H1 (cell line): ENCODE data around the gene NKAPD1. TPM values are rescaled to one million over a fixed set of nuclear protein-coding genes. Genes with fewer than 3 reads are reported as not detected.

ENCODE experiments used
- CTCF ChIA-PET: fragments of 300-600 bp; sonication (Branson Sonifier 250); formaldehyde crosslinking; loops from one replicate; lab custom pipeline; 2021; ENCODE audit not compliant: partially characterized antibody; lab: Charles Lee
- POLR2A ChIA-PET: fragments of 300-600 bp; sonication (Branson Sonifier 250); formaldehyde crosslinking; loops from one replicate; lab custom pipeline; 2021; ENCODE audit warnings: inconsistent platforms; ENCODE audit not compliant: partially characterized antibody; lab: Charles Lee
- DNase-seq, 2 experiments: peaks; one replicate each; pipeline versions ENCODE4 v3.0.0 to v3.0.0-alpha.2; 2010 to 2022; ENCODE audit warnings: low spot score in 2 of 2, low read depth in 1 of 2, mixed read lengths in 1 of 2
- FAIRE-seq: peaks from 2 replicates; lab custom pipeline; 2011; peaks lifted over from hg19 to GRCh38; lab: Jason Lieb, UNC
- H2AFZ ChIP-seq: 2 replicates; pipeline ENCODE4 v1.8.1; 2012; ENCODE audit warnings: low read length, inconsistent platforms
- H2AK5ac ChIP-seq: 2 replicates; pipeline ENCODE4 v1.6.1; 2013; ENCODE audit warnings: low read depth, low read length
- H2BK120ac ChIP-seq: replicated peaks from 2 replicates; pipeline ENCODE3; 2013; ENCODE audit warnings: low read depth, low read length, inconsistent platforms
- H2BK12ac ChIP-seq: 2 replicates; pipeline ENCODE4 v1.6.1; 2013; ENCODE audit warnings: low read depth, low read length
- H2BK15ac ChIP-seq: 2 replicates; pipeline ENCODE4 v1.6.1; 2013; ENCODE audit warnings: low read length
- H2BK20ac ChIP-seq: 2 replicates; pipeline ENCODE4 v1.6.1; 2013; ENCODE audit warnings: low read length
- H2BK5ac ChIP-seq: 2 replicates; pipeline ENCODE4 v1.6.1; 2013; ENCODE audit warnings: low read depth, low read length
- H3K14ac ChIP-seq: 2 replicates; pipeline ENCODE4 v1.6.1; 2013; ENCODE audit warnings: inconsistent platforms; ENCODE audit not compliant: insufficient read length
- H3K18ac ChIP-seq: 2 replicates; pipeline ENCODE4 v1.6.1; 2013; ENCODE audit warnings: low read length; ENCODE audit errors: extremely low read depth
- H3K23ac ChIP-seq: 2 replicates; pipeline ENCODE4 v1.6.1; 2013; ENCODE audit warnings: inconsistent platforms; ENCODE audit not compliant: insufficient read length
- H3K23me2 ChIP-seq: 2 replicates; pipeline ENCODE4 v1.6.1; 2013; ENCODE audit warnings: low read depth, low read length
- H3K27ac ChIP-seq: 2 replicates; pipeline ENCODE4 v1.6.1; 2011; ENCODE audit warnings: low read depth, low read length, inconsistent platforms
- H3K27me3 ChIP-seq, 4 experiments: replicated peaks in 1 of 4; 1 replicate in 1 of 4; 2 replicates in 3 of 4; pipeline versions ENCODE4 v1.6.1 to v1.8.1; 2011 to 2013; ENCODE audit warnings: low read length in 3 of 4, mild to moderate bottlenecking in 3 of 4, inconsistent platforms in 2 of 4, mixed read lengths in 2 of 4, moderate library complexity in 1 of 4; ENCODE audit not compliant: control insufficient read depth in 3 of 4, insufficient read depth in 3 of 4; ENCODE audit errors: extremely low read depth in 1 of 4
- H3K36me3 ChIP-seq, 4 experiments: 2 replicates each; pipeline versions ENCODE4 v1.6.1 to v1.8.1; 2011 to 2013; ENCODE audit warnings: mild to moderate bottlenecking in 4 of 4, low read length in 3 of 4, moderate library complexity in 2 of 4, control low read depth in 1 of 4, inconsistent platforms in 1 of 4; ENCODE audit not compliant: insufficient read depth in 4 of 4, control insufficient read depth in 2 of 4
- H3K4ac ChIP-seq: replicated peaks from 2 replicates; pipeline ENCODE3; 2013; ENCODE audit warnings: low read length, low read depth, mixed read lengths, inconsistent platforms; ENCODE audit not compliant: insufficient read length
- H3K4me1 ChIP-seq, 4 experiments: replicated peaks in 1 of 4; 1 replicate in 1 of 4; 2 replicates in 3 of 4; pipeline versions ENCODE4 v1.6.1 to v1.8.1; 2011 to 2013; ENCODE audit warnings: low read length in 3 of 4, inconsistent platforms in 2 of 4, mixed read lengths in 1 of 4; ENCODE audit not compliant: insufficient read depth in 4 of 4, control insufficient read depth in 3 of 4
- H3K4me2 ChIP-seq, 2 experiments: 2 replicates each; pipeline versions ENCODE4 v1.6.1 to v1.8.1; 2011 to 2013; ENCODE audit warnings: low read depth in 2 of 2, low read length in 2 of 2, control low read depth in 1 of 2, inconsistent platforms in 1 of 2, mild to moderate bottlenecking in 1 of 2; ENCODE audit not compliant: insufficient read depth in 1 of 2
- H3K4me3 ChIP-seq, 4 experiments: fragments of 200-600, 300-600 bp in 1 of 4; sonication (generic), shearing (Covaris generic), sonication (Bioruptor Twin) in 1 of 4; 2 replicates each; pipeline versions ENCODE4 v1.5.1 to v1.8.1; 2011 to 2016; ENCODE audit warnings: low read length in 4 of 4, low read depth in 3 of 4, control low read depth in 2 of 4, inconsistent platforms in 2 of 4, mild to moderate bottlenecking in 2 of 4, mixed read lengths in 1 of 4, moderate library complexity in 1 of 4; ENCODE audit not compliant: insufficient read depth in 2 of 4; ENCODE audit errors: extremely low read depth in 1 of 4
- H3K56ac ChIP-seq: replicated peaks from 2 replicates; pipeline ENCODE3; 2013; ENCODE audit warnings: low read depth, mild to moderate bottlenecking, mixed read lengths, low read length, inconsistent platforms; ENCODE audit not compliant: insufficient read length
- H3K79me1 ChIP-seq: 2 replicates; pipeline ENCODE4 v1.6.1; 2013; ENCODE audit warnings: low read depth, low read length, control low read depth
- H3K79me2 ChIP-seq, 2 experiments: 2 replicates each; pipeline versions ENCODE4 v1.6.1 to v1.8.1; 2012 to 2013; ENCODE audit warnings: low read length in 2 of 2, mild to moderate bottlenecking in 2 of 2, inconsistent platforms in 1 of 2; ENCODE audit not compliant: insufficient read depth in 2 of 2, control insufficient read depth in 1 of 2
- H3K9ac ChIP-seq, 4 experiments: replicated peaks in 1 of 4; 1 replicate in 1 of 4; 2 replicates in 3 of 4; pipeline versions ENCODE4 v1.6.1 to v1.8.1; 2011 to 2013; ENCODE audit warnings: low read depth in 3 of 4, low read length in 3 of 4, control low read depth in 2 of 4, mild to moderate bottlenecking in 2 of 4, moderate library complexity in 2 of 4, inconsistent platforms in 1 of 4; ENCODE audit errors: extremely low read depth in 1 of 4
- H3K9me3 ChIP-seq, 2 experiments: 2 replicates each; pipeline versions ENCODE4 v1.6.1 to v1.8.1; 2012 to 2013; ENCODE audit warnings: mild to moderate bottlenecking in 2 of 2, moderate library complexity in 2 of 2, control low read depth in 1 of 2, inconsistent platforms in 1 of 2, low read depth in 1 of 2, low read length in 1 of 2, mixed read lengths in 1 of 2; ENCODE audit not compliant: insufficient read depth in 2 of 2
- H4K20me1 ChIP-seq, 2 experiments: replicated peaks in 1 of 2; 2 replicates each; pipeline versions ENCODE3 to v1.8.1; 2011 to 2013; ENCODE audit warnings: inconsistent platforms in 2 of 2, low read length in 2 of 2, mild to moderate bottlenecking in 1 of 2; ENCODE audit not compliant: insufficient read depth in 2 of 2, control insufficient read depth in 1 of 2
- H4K5ac ChIP-seq: 2 replicates; pipeline ENCODE4 v1.6.1; 2013; ENCODE audit warnings: low read length, low read depth, mixed read lengths, inconsistent platforms; ENCODE audit not compliant: insufficient read length
- H4K8ac ChIP-seq: 2 replicates; pipeline ENCODE4 v1.8.0; 2013; ENCODE audit warnings: mild to moderate bottlenecking, moderate library complexity, low read length, inconsistent platforms; ENCODE audit not compliant: insufficient read depth; ENCODE audit errors: extremely low read depth
- H4K91ac ChIP-seq: replicated peaks from 2 replicates; pipeline ENCODE3; 2013; ENCODE audit warnings: low read length, mixed read lengths, inconsistent platforms; ENCODE audit not compliant: insufficient read length
- BCL11A ChIP-seq, 2 experiments: IDR thresholded peaks; one replicate each; pipeline ENCODE4 v1.6.1; 2011; ENCODE audit warnings: low read depth in 2 of 2, low read length in 2 of 2, mild to moderate bottlenecking in 2 of 2
- CBX5 ChIP-seq: fragments of 300-800, 300-1000 bp; sonication (generic); IDR thresholded peaks from 2 replicates; pipeline ENCODE4 v1.7.1; 2016; ENCODE audit warnings: antibody characterized with exemption, low read length, low read depth
- HDAC6 ChIP-seq: IDR thresholded peaks from one replicate; pipeline ENCODE4 v1.7.1; 2012; ENCODE audit warnings: low read depth, mild to moderate bottlenecking, inconsistent platforms, low read length, moderate library complexity
- NANOG ChIP-seq: IDR thresholded peaks from 2 replicates; pipeline ENCODE4 v1.6.1; 2011; ENCODE audit warnings: low read length, low read depth, mild to moderate bottlenecking, inconsistent platforms; ENCODE audit not compliant: insufficient read depth, poor library complexity, severe bottlenecking
- PHF8 ChIP-seq: fragments of 200-600 bp; sonication (generic); conservative IDR thresholded peaks from 2 replicates; pipeline ENCODE4 v1.7.1; 2012; ENCODE audit warnings: low read depth, mild to moderate bottlenecking, inconsistent platforms, low read length, moderate library complexity
- POLR2AphosphoS5 ChIP-seq: IDR thresholded peaks from 2 replicates; pipeline ENCODE4 v1.6.1; 2011; ENCODE audit warnings: low read depth, low read length
- POU5F1 ChIP-seq: IDR thresholded peaks from 2 replicates; pipeline ENCODE4 v1.6.1; 2011; ENCODE audit warnings: low read depth, mild to moderate bottlenecking, low read length, moderate library complexity
- SP1 ChIP-seq: IDR thresholded peaks from 2 replicates; pipeline ENCODE4 v1.6.1; 2011; ENCODE audit warnings: low read depth, low read length
- SUZ12 ChIP-seq: fragments of 200-600 bp; sonication (generic); IDR thresholded peaks from 2 replicates; pipeline ENCODE4 v1.6.1; 2012; ENCODE audit warnings: mild to moderate bottlenecking, inconsistent platforms, low read length, moderate library complexity, mixed read lengths
- YY1 ChIP-seq: IDR thresholded peaks from 2 replicates; pipeline ENCODE4 v1.6.1; 2011; ENCODE audit warnings: low read depth, mild to moderate bottlenecking, low read length
- WGBS, 2 experiments: shearing (Covaris generic) in 1 of 2; methylation state at CpG; one replicate each; pipeline versions ENCODE4 v1.1.6 to v1.1.7; 2013 to 2015; ENCODE audit warnings: low lambda C conversion rate in 2 of 2, mixed read lengths in 2 of 2, inconsistent platforms in 1 of 2, low coverage in 1 of 2, missing lambda C conversion rate in 1 of 2; ENCODE audit not compliant: insufficient replicate concordance in 2 of 2, insufficient coverage in 1 of 2, insufficient read length in 1 of 2; ENCODE audit errors: extremely low coverage in 1 of 2, missing lambda C conversion rate in 1 of 2; 5-methylcytosine and 5-hydroxymethylcytosine counted together
- polyA plus RNA-seq, 7 experiments: library from polyadenylated mRNA; depleted of rRNA in 3 of 7; stranded (reverse) in 5 of 7; unstranded in 2 of 7; fragments of >200 nt in 5 of 7; fragments of 200-250 nt in 2 of 7; gene quantifications; 1 replicate in 5 of 7; 2 replicates in 1 of 7; 4 replicates in 1 of 7; pipeline versions ENCODE4 v1.2.1 to v1.2.3, GENCODE V29; 2011 to 2013; ENCODE audit warnings: missing spikeins in 2 of 7, mixed read lengths in 2 of 7
- total RNA-seq: library from RNA; stranded (reverse); fragmentation: NEBNext Ultra II Directional; extraction: Animal tissue kit (Norgen Biotek cat#: 25700); gene quantifications from 2 replicates; pipeline ENCODE4 v1.2.1, GENCODE V29; 2021

The NKAPD1 gene
- total and polyA plus RNA-seq, 2 of the 8 experiments (the other 6 are each of a cell fraction or from before 2014, with no cell fraction given), result 6.7 to 16.7 TPM

GRCh38 chr11:112051768-112052167 lies 22.3 kb upstream of the NKAPD1 start:
- H3K14ac ChIP-seq, result no peak overlapping the region
- peaks cover 0 to 2% of the 10 kb centered on the region in 2 experiments; a peak in 2 of 4 replicates for H3K79me2 ChIP-seq
- no peak overlapping the region for H2BK15ac ChIP-seq
- H3K79me1 ChIP-seq, result no peaks in the 10 kb centered on the region
- H3K4ac ChIP-seq, result no peak overlapping the region
- H3K23me2 ChIP-seq, result no peaks in the 10 kb centered on the region
- H3K9ac ChIP-seq, result no peak overlapping the region
- no peak overlapping the region for H3K27ac ChIP-seq
- H3K4me2 ChIP-seq, result no peak overlapping the region
- H4K5ac ChIP-seq, result no peak overlapping the region
- FAIRE-seq (no peak), DNase-seq (no peak)
- H2BK20ac ChIP-seq, result no peak overlapping the region
- H4K20me1 ChIP-seq, result no peaks in the 10 kb centered on the region
- H3K9me3 ChIP-seq, result no peaks in the 10 kb centered on the region
- H3K4me1 ChIP-seq, result no peaks in the 10 kb centered on the region
- no peak overlapping the region for H2BK5ac ChIP-seq
- H3K4me3 ChIP-seq, result no peak overlapping the region
- peaks cover 3 to 51% (median 22%) of the 10 kb centered on the region in 4 experiments; a peak in 6 of 8 replicates for H3K36me3 ChIP-seq
- no peak overlapping the region for H2BK120ac ChIP-seq
- WGBS, 2 experiments, result 84% methylated on average over 3 of the region's 3 CpGs; no CpG with 5 or more reads in 1 of the 2 experiments
- H2AFZ ChIP-seq, result no peak overlapping the region
- no peak overlapping the region for H4K8ac ChIP-seq
- no peak overlapping the region for H3K23ac ChIP-seq
- H4K91ac ChIP-seq, result no peak overlapping the region
- no peak overlapping the region for H3K56ac ChIP-seq
- H2AK5ac ChIP-seq, result no peak overlapping the region
- no peak overlapping the region for H2BK12ac ChIP-seq
- H3K18ac ChIP-seq, result no peak overlapping the region
- H3K27me3 ChIP-seq, result no peaks in the 10 kb centered on the region
- ChIA-PET CTCF (interaction anchor here (0.7 kb wide), 1 partner anchor 113 kb away, joined by 3 read pairs; no protein-coding TSS in a partner anchor), POLR2A (interaction anchor here (2.5 kb wide), 1 partner anchor 12 kb away, joined by 8 read pairs; no protein-coding TSS in a partner anchor)
- TF ChIP-seq POLR2AphosphoS5 (no peak), SP1 (no peak), HDAC6 (no peak), SUZ12 (no peak), CBX5 (no peak), NANOG (no peak), YY1 (no peak), PHF8 (no peak), POU5F1 (no peak), BCL11A (IDR thresholded peaks at IDR 0.05; ENCODE audit: low read depth in 2 of 2, low read length in 2 of 2) (no peak)
